CD4-positive, alpha-beta T cell (primary cell): ENCODE measurements around the gene SMDT1. TPM values are rescaled to one million over a fixed set of nuclear protein-coding genes. Genes with fewer than 3 reads are reported as not detected.

ENCODE experiments used
- ATAC-seq: fragments of 200-7000 bp; cut with Tn5 transposase; one replicate; pipeline ENCODE4 v1.10.0; 2022; ENCODE audit warnings: mild to moderate bottlenecking; ENCODE audit not compliant: poor library complexity
- CTCF ChIA-PET: fragments of 350-600 bp; sonication (Branson Sonifier 250); formaldehyde crosslinking; loops from one replicate; lab custom pipeline; 2021; ENCODE audit warnings: antibody characterized with exemption, inconsistent platforms; lab: Charles Lee
- POLR2A ChIA-PET: fragments of 350-600 bp; sonication (Branson Sonifier 250); formaldehyde crosslinking; loops from one replicate; lab custom pipeline; 2021; ENCODE audit warnings: antibody characterized with exemption, inconsistent platforms; lab: Charles Lee
- DNase-seq, 14 experiments: peaks; one replicate each; pipeline ENCODE4 v3.0.0-alpha.2; 2013 to 2020; ENCODE audit warnings: mixed read lengths in 2 of 14
- H3K27ac ChIP-seq, 2 donors: one replicate each; pipeline versions ENCODE4 v1.5.1 to v1.7.0; 2013; ENCODE audit warnings: low read length in 2 of 2, low read depth in 1 of 2, mild to moderate bottlenecking in 1 of 2
- H3K27me3 ChIP-seq, 2 experiments: 1 replicate in 1 of 2; 2 replicates in 1 of 2; pipeline versions ENCODE4 v1.6.1 to v1.7.0; 2013; ENCODE audit warnings: low read length in 2 of 2, control low read depth in 1 of 2, mild to moderate bottlenecking in 1 of 2, moderate library complexity in 1 of 2; ENCODE audit not compliant: insufficient read depth in 2 of 2, control insufficient read depth in 1 of 2
- H3K36me3 ChIP-seq: one replicate; pipeline ENCODE4 v1.6.1; 2013; ENCODE audit warnings: low read length, control low read depth; ENCODE audit not compliant: insufficient read depth
- H3K4me1 ChIP-seq: one replicate; pipeline ENCODE4 v1.6.1; 2013; ENCODE audit warnings: low read length, control low read depth; ENCODE audit not compliant: insufficient read depth
- H3K4me3 ChIP-seq: one replicate; pipeline ENCODE4 v1.5.1; 2013; ENCODE audit warnings: mild to moderate bottlenecking, low read length, moderate library complexity
- H3K9me3 ChIP-seq, 2 experiments: 1 replicate in 1 of 2; 2 replicates in 1 of 2; pipeline versions ENCODE4 v1.6.1 to v1.7.0; 2013; ENCODE audit warnings: low read length in 2 of 2, mild to moderate bottlenecking in 2 of 2, control low read depth in 1 of 2, moderate library complexity in 1 of 2; ENCODE audit not compliant: control insufficient read depth in 1 of 2, insufficient read depth in 1 of 2
- H3K27ac Mint-ChIP-seq: one replicate; pipeline ENCODE4 v1.8.0; 2020; ENCODE audit warnings: mixed read lengths
- H3K27me3 Mint-ChIP-seq: one replicate; pipeline ENCODE4 v1.8.0; 2021; ENCODE audit warnings: mixed read lengths
- H3K36me3 Mint-ChIP-seq: one replicate; pipeline ENCODE4 v1.8.0; 2021; ENCODE audit warnings: low read depth, mixed read lengths
- H3K4me1 Mint-ChIP-seq: one replicate; pipeline ENCODE4 v1.8.0; 2021; ENCODE audit warnings: low read depth, mixed read lengths
- H3K4me3 Mint-ChIP-seq: one replicate; pipeline ENCODE4 v1.8.0; 2020; ENCODE audit warnings: mild to moderate bottlenecking, mixed read lengths
- H3K9me3 Mint-ChIP-seq: one replicate; pipeline ENCODE4 v1.8.0; 2020; ENCODE audit warnings: mixed read lengths
- intact Hi-C, 2 experiments: fragments of 100-400 bp; cut with DNase I in 1 of 2; cut with micrococcal nuclease in 1 of 2; formaldehyde crosslinking; loops; one replicate each; pipeline versions ENCODE4 v1.15.1 to v1.9.0; 2023 to 2025; cut with DNase I, micrococcal nuclease
- total RNA-seq, 174 experiments: library from RNA in 2 of 174; stranded (reverse) in 2 of 174; gene quantifications; one replicate each; pipeline ENCODE4 v1.2.3 and lab custom pipeline; 2021 to 2026
- TF ChIP-seq, protein P1 (sequence below): fragments of 200-600 bp; IDR thresholded peaks from one replicate; pipeline ENCODE4 v1.8.0; 2022; ENCODE audit warnings: antibody characterized with exemption, mild to moderate bottlenecking

SMDT1 gene
- total RNA-seq, 2 experiments from 2014 or later = 84.7 to 86.4 TPM

DNA sequence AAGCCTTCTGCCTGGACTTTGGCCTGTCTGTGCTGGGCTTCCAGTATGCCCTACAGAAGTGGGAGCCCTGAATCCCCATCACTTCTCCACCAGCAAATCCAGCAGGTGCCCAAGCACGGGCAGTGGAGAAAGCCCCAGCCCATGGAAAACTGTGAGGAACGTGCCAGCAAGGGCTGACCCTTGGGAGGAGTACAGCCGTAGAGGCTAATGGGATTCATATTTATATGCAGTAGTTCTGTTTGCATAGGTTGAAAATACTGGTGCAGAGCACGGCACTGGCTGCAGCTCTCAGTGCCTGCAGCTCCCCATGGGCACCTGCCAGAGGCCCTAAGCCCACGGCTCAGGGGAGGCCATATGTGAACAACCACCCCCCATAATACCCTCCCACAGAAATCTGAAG is 19.0 kb upstream of the SMDT1 start:
- peaks cover 66% of the 10 kb centered on the region for H3K36me3 Mint-ChIP-seq

DNA sequence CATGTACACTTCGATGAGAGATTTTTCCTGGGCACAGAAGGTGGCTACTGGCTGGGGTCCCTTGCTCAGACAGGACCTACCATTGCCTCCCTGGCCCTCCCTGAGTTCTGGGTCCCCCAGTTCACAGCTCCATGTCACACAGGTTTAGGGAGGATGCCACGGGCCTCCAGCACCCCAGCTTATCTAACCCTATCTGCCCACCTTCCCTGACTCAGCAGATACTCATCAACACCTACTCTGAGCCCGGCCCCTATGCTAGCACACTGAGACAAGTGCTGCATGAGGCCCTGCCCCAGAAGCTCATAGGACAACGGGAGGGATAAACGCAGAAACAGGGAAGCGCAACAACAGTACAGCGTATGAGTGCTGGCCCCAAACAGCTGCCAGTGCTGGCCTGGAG is 18.5 kb upstream of the SMDT1 start:
- ChIA-PET CTCF (no interaction called here), POLR2A (interaction anchor here (1.2 kb wide), 1 partner anchor 19 kb away, joined by 3 read pairs; the partner anchor contains the start of gene SMDT1)
- H3K4me1 ChIP-seq = no peaks in the 10 kb centered on the region
- Mint-ChIP-seq H3K36me3 (peaks cover 70% of the 10 kb centered on the region), H3K27ac (no peak overlapping the region), H3K9me3 (peaks cover 8% of the 10 kb centered on the region), H3K4me3 (no peak overlapping the region), H3K4me1 (no peaks in the 10 kb centered on the region), H3K27me3 (no peaks in the 10 kb centered on the region)
- H3K4me3 ChIP-seq = no peak overlapping the region
- H3K36me3 ChIP-seq = peaks cover 46% of the 10 kb centered on the region
- no peak for ATAC-seq
- no peak overlapping the region for H3K27ac ChIP-seq
- DNase-seq = no peak
- intact Hi-C loops = no loop called here
- H3K9me3 ChIP-seq = peaks cover 3 to 11% of the 10 kb centered on the region in 2 experiments
- TF ChIP-seq, protein P1, sequence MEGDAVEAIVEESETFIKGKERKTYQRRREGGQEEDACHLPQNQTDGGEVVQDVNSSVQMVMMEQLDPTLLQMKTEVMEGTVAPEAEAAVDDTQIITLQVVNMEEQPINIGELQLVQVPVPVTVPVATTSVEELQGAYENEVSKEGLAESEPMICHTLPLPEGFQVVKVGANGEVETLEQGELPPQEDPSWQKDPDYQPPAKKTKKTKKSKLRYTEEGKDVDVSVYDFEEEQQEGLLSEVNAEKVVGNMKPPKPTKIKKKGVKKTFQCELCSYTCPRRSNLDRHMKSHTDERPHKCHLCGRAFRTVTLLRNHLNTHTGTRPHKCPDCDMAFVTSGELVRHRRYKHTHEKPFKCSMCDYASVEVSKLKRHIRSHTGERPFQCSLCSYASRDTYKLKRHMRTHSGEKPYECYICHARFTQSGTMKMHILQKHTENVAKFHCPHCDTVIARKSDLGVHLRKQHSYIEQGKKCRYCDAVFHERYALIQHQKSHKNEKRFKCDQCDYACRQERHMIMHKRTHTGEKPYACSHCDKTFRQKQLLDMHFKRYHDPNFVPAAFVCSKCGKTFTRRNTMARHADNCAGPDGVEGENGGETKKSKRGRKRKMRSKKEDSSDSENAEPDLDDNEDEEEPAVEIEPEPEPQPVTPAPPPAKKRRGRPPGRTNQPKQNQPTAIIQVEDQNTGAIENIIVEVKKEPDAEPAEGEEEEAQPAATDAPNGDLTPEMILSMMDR = no peak
- H3K27me3 ChIP-seq = no peaks in the 10 kb centered on the region

More for the DNA sequence above, 19.0 kb upstream of the SMDT1 start:
- CTCF ChIA-PET = no interaction called here
- H3K4me3 Mint-ChIP-seq = no peak overlapping the region
- H3K36me3 ChIP-seq = peaks cover 43% of the 10 kb centered on the region
- TF ChIP-seq, protein P1 = no peak
- intact Hi-C loops = no loop called here
- no peaks in the 10 kb centered on the region for H3K27me3 ChIP-seq
- ATAC-seq (no peak), DNase-seq (no peak)
- H3K4me1 Mint-ChIP-seq = no peaks in the 10 kb centered on the region
- H3K27ac Mint-ChIP-seq = no peak overlapping the region
- H3K27me3 Mint-ChIP-seq = no peaks in the 10 kb centered on the region
- no peak overlapping the region for H3K4me3 ChIP-seq
- POLR2A ChIA-PET = no interaction called here
- peaks cover 3 to 11% of the 10 kb centered on the region in 2 experiments for H3K9me3 ChIP-seq
- peaks cover 8% of the 10 kb centered on the region for H3K9me3 Mint-ChIP-seq
- H3K27ac ChIP-seq = no peak overlapping the region
- no peaks in the 10 kb centered on the region for H3K4me1 ChIP-seq

DNA sequence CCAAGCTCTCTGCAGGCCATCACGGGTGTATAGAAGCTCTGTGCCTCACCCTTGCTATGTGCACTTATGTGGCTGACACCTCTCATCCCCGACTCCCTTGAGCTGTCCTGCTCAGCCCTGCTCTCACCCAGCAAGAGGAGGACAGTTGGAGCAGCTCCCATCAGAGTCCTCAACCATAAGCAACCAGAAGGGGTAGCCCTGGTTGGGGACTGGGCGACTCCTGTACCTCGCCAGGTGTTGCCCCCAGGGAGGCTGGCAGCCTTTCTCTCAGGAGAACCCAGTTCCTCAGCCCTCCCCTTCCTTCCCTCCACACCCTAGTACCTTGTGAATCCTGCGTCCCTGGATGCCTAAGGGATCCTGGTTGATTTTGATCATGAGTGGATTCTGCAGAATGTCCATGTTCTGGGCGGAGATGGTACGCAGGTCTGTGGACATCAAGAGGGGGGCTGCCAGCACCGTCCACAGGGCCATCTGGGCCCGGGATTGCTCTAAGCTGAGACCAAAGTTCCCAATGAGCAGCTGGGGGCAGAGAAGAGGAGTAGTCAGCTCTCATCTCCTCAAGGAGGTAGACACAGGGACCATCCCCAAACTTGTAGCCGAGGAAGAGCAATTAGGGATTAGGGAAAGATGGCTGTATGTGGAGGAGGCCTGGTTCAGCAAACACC is 16.9 kb upstream of the SMDT1 start:
- POLR2A ChIA-PET = interaction anchor here (1.0 kb wide), 1 partner anchor 64 kb away, joined by 3 read pairs; the partner anchor contains the start of gene WBP2NL
- peaks cover 58% of the 10 kb centered on the region for H3K36me3 ChIP-seq

More for the DNA sequence above, 16.9 kb upstream of the SMDT1 start:
- Histone ChIP-seq H3K4me3 (no peak overlapping the region), H3K4me1 (no peaks in the 10 kb centered on the region), H3K27me3 (no peaks in the 10 kb centered on the region), H3K27ac (no peak overlapping the region), H3K9me3 (peaks cover 0 to 3% of the 10 kb centered on the region in 2 experiments)
- Mint-ChIP-seq H3K9me3 (no peaks in the 10 kb centered on the region), H3K27me3 (no peaks in the 10 kb centered on the region), H3K4me1 (no peaks in the 10 kb centered on the region), H3K27ac (no peak overlapping the region), H3K36me3 (peaks cover 74% of the 10 kb centered on the region), H3K4me3 (no peak overlapping the region)
- CTCF ChIA-PET = no interaction called here
- no peak for DNase-seq
- intact Hi-C loops = no loop called here
- no peak for ATAC-seq
- TF ChIP-seq, protein P1 = no peak
